LNCaP clone FGC (cell line): ENCODE data around the gene ARMC9.
"Not testable (repeated sequence)": the region's sequence is repeated elsewhere in the genome, so short reads cannot be mapped to it uniquely, and the experiment has no call there.

ENCODE experiments used
- DNase-seq: peaks from one replicate; pipeline ENCODE4 v3.0.0-alpha.2; 2011; ENCODE audit warnings: low read depth
- H3K4me3 ChIP-seq: 2 replicates; pipeline ENCODE4 v1.5.1; 2011; ENCODE audit warnings: mild to moderate bottlenecking, low read depth, low read length, control low read depth
- CTCF ChIP-seq: IDR thresholded peaks from 2 replicates; pipeline ENCODE4 v1.5.1; 2012; ENCODE audit warnings: mild to moderate bottlenecking; ENCODE audit not compliant: control insufficient read depth, insufficient read depth; ENCODE audit errors: extremely low read depth

The ARMC9 gene

GRCh38 chr2:231347638-231348037 is 149.2 kb downstream of the ARMC9 start:
- TF ChIP-seq CTCF: no peak
- no peak overlapping the region for H3K4me3 ChIP-seq
- no peak for DNase-seq

- no peak for DNase-seq
- no peak for TF ChIP-seq CTCF
- H3K4me3 ChIP-seq: no peak overlapping the region
Measured at GRCh38 chr2:231348173-231348572, 149.7 kb downstream of the ARMC9 start.

DNA sequence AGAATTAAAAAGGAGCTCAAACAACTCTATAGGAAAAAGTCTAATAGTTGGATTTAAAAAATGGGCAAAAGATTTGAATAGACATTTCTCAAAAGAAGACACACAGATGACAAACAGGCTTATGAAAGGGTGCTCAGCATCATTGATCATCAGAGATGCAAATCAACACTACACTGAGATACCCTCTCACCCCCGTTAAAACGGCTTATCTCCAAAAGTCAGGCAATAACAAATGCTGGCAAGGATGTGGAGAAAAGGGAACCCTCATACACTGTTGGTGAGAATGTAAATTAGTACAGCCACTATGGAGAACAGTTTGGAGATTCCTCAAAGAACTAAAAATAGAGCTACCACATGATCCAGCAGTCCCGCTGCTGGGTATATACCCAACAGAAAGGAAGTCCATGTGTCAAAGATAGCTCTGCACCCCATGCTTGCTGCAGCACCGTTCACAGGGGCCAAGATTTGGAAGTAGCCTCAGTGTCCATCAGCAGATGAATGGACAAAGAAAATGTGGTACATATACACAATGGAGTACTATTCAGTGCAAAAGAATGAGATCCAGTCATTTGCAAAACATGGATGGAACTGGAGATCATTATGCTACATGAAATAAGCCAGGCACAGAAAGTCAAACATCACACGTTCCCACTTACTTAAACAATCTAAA is 150.4 kb downstream of the ARMC9 start:
- no peak for TF ChIP-seq CTCF
- no peak overlapping the region for H3K4me3 ChIP-seq

DNA sequence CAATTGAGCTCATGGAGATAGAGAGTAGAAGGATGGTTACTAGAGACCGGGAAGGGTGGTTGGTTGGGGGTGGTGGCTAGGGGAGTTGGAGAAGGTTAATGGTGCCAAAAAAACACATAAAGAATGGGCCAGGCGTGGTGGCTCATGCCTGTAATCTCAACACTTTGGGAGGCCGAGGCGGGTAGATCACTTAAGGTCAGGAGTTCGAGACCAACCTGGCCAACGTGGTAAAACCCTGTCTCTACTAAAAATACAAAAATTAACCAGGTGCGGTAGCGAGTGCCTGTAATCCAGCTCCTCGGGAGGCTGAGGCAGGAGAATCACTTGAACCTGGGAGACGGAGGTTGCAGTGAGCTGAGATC is 150.9 kb downstream of the ARMC9 start:
- not testable (repeated sequence) for DNase-seq, H3K4me3 ChIP-seq

More for the DNA sequence above, 150.4 kb downstream of the ARMC9 start:
- no peak for DNase-seq

DNA sequence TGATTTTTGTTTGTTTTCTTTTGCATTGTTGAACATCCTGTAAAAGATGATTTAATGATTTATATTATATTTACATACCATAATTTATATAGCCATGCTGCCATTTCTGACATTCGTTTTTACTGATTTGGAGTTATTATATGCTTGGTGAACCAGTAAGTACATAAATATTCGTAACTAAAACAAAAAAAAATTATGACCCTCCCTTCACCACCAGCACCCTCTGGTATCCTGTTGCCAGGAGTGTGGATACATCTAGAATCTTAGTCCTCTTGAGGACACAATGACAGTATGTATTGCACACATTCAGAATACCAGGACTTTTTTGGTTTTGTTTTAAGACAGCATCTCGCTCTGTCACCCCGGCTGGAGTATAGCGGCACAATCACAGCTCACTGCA is 153.2 kb downstream of the ARMC9 start:
- TF ChIP-seq CTCF: no peak
- DNase-seq: no peak
- H3K4me3 ChIP-seq: no peak overlapping the region

DNA sequence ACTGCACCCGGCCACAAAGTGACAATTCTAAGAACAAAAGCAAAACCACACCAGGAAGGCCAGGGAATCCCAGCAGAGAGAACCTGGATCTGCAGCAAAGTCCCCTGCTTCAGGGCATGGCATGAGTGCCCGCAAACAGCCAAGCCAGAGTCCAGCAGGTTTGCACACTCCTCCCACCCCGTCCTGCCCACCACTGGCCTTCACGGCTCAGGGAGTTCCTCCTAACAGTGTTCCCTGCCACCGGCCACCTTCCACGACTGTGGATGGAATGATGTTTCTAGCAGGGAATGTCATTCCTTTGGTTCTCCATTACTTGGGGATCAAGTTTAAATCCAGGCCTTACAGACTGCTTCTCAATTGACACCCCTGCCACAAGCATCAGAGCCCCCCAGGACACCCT is 155.0 kb downstream of the ARMC9 start:
- H3K4me3 ChIP-seq: no peak overlapping the region
- DNase-seq: no peak
- no peak for TF ChIP-seq CTCF

DNA sequence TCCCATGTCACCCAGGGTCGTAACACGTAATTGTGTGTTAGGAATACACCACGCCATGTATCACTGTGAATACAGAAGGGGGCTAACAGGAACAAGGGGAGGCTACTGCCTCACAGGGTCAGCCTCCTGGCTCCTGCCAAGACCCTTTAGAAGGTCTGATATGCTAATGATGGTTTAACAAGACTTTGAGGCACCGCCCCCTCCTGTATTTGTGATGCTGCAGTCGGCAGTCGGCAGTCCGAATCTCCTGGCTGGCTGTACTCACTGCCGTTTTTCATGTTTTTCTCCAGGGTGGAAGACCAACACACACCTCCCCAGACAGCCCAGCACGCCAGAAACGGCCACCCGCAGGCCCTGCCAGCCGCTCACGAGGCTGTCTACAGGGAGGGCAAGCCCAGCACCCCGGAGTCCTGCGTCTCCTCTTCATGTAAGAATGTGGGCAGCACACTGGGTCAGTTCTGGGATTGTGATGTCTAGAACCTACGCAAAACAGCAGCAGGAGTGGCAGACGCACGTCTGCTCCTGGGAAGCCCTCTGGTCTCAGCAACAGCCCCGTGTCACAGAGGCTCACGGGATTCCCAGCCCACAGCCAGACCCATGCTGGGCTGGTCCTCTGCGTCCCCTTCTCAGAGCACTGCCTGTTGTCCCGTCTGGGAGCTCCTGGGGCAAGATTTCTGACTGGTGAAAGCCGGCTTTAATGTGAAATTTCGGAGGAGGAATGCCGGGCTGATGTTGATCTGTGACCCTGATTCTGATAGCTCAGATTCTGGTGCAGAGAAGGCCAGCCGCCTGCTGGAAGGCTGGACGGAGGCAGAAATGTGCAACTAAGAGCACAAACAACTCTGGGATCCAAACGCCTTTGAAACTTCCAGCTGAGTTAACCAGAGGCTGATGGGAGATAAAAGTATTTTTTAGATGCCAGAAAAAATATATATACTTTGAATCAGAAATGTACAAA is 157.4 kb downstream of the ARMC9 start:
- no peak for TF ChIP-seq CTCF
- no peak overlapping the region for H3K4me3 ChIP-seq
- no peak for DNase-seq
